ENCODE data around the gene RRP9. TPM values are rescaled to one million over a fixed set of nuclear protein-coding genes. Genes with fewer than 3 reads are reported as not detected.

Gene RRP9
- total RNA-seq, 2 experiments from 2014 or later, result 74.0 to 83.0 TPM

DNA sequence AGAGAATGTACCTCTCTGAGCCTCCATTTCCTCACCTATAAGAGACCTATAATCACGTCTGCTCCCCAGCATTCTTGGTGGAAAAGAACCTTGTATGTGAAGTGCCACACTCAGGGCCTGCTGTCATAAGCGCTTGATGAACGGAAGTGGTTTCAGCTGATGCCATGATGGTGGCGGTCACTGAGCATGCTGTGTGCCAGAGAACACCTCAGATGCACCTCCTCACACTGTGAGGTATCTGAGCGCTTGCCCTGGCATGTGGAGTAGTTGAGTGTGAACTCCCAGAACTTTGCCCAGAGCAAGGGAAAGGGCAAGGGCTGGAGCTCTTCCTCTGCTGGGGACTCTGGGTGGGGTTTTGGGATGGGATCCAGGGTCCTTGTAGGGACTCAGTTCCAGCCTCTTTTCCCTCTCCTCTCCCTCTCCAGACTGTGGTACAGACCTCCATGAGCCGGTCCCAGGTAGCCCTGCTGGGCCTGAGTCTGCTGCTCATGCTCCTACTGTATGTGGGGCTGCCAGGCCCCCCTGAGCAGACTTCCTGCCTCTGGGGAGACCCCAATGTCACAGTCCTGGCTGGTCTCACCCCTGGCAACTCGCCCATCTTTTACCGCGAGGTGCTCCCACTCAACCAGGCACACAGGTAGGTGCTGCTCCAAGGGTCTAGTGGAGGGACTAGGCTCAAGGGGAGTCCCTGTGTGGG lies 35.9 kb upstream of the RRP9 start:
- Mint-ChIP-seq H3K4me3 (no peak overlapping the region), H3K36me3 (peaks cover 1% of the 10 kb centered on the region), H3K27me3 (no peaks in the 10 kb centered on the region), H3K9me3 (no peaks in the 10 kb centered on the region), H3K4me1 (peaks cover 30% of the 10 kb centered on the region), H3K27ac (peak overlapping the region; percentile 64)
- no peak for DNase-seq

DNA sequence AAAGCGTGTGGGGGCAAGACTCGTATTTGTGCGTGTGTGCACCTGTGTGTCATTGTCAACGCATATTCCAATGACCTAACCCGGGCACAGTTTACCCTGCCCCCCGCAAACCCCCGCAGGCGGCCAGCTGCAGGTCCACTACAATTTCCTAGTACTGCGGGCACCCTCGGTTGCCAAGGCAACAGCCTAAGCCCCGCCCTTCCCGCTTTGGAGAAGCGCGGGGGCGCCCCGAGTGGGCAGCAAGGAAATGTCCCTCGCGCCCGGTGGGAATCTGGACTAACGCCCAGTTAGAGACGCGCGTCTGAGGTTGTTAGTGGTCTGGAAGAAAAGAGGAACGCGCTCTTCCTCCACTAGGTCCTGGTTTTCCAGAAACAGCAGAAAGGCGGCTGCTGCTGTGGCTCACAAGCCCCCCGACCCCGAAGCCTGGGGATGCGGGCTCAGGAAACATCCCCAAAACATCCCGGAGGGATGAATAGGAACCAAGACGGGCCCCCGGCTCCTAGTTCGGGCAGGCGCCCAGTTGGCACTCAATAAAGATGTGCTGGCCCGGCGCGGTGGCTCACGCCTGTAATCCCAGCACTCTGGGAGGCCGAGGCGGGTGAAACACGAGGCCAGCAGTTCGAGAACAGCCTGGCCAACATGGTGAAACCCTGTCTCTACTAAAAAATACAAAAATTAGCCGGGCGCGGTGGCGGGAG lies 34.3 kb upstream of the RRP9 start:
- Mint-ChIP-seq H3K27me3 (no peaks in the 10 kb centered on the region), H3K27ac (no peak overlapping the region), H3K36me3 (peaks cover 2% of the 10 kb centered on the region), H3K4me3 (peak overlapping the region; percentile 83), H3K9me3 (no peaks in the 10 kb centered on the region), H3K4me1 (peaks cover 24% of the 10 kb centered on the region)
- DNase-seq, result peak; percentile 48

DNA sequence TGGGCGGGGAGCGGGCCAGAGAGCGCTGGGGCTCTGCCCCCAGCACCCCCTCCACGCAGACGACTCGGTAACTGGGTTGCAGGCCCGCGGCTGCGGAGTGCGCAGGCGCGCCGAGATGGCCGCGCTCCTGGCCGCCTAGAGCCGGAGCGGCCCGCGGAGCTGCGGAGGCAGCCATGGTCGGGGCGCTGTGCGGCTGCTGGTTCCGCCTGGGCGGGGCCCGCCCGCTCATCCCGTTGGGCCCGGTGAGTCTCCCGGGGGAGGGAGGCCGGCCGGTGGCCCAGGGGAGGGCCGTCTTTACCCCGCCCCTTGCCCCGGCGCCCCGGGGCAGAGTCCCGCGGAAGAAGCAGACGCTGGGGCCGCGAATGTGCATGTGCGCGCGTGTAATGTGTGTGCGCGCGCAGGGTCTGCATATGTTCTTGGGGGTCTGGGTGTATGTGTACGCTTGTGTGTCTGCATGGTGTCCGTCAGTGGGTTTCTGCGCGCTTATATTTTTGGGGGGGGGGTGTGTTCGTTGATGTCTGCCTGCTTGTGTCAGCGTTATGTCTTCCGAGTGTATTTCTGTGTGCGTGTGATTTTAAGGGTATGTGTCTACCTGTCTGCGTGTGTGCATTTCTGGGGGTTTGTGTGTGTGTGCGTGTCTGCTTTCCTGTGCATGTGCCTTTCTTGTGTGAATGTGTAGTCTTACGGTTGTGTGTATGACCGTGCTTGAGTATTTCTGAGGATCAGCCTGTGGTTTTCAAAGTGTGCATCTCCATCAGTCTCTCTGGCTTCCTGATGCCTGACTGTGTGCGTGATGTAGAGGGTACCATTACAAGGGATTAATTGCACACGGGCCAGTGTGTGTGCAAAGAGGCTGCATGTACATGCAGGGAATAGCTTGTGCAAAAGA lies 33.5 kb upstream of the RRP9 start, which contains the start of gene ABHD14A:
ABHD14A (plus strand) TSS at position 102 of the 889 bp plus-strand sequence; CDS start at position 174, 72 bp downstream.
- Mint-ChIP-seq H3K4me1 (peaks cover 24% of the 10 kb centered on the region), H3K36me3 (peaks cover 3% of the 10 kb centered on the region), H3K27me3 (no peaks in the 10 kb centered on the region), H3K9me3 (no peaks in the 10 kb centered on the region), H3K4me3 (peak within 1 kb of the TSS; percentile 97), H3K27ac (peak within 1 kb of the TSS; percentile 95)
- peak; percentile 83 for DNase-seq

GRCh38 chr3:51974277-51974962 lies 32.7 kb upstream of the RRP9 start:
- H3K4me1 Mint-ChIP-seq, result peaks cover 24% of the 10 kb centered on the region
- peak; percentile 39 for DNase-seq

DNA sequence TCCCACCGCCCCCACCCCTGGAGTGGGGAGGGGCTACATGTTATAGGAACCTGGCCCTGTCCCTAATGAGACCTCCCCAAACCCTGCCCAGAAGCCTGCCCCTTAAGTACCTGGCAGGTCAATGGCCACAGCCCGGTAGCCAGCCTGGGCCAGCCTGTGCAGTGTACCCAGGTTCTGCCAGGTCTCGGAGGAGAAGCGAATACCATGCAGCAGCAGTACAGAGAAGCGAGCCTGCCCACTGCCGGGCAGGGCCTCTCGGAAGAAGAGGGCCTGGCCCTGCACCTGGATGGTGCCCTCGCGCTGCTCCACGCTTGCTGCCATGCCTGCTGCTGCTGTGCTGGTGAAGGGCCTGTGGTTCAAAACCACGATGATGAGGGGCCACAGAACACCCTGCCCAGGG lies 29.6 kb upstream of the RRP9 start:
- Mint-ChIP-seq H3K9me3 (no peaks in the 10 kb centered on the region), H3K4me3 (no peak overlapping the region), H3K36me3 (peaks cover 3% of the 10 kb centered on the region), H3K27me3 (no peaks in the 10 kb centered on the region), H3K27ac (no peak overlapping the region), H3K4me1 (peaks cover 17% of the 10 kb centered on the region)
- DNase-seq, result no peak

More at GRCh38 chr3:51974277-51974962, 32.7 kb upstream of the RRP9 start:
- Mint-ChIP-seq H3K4me3 (peak overlapping the region; percentile 97), H3K27ac (peak overlapping the region; percentile 95), H3K27me3 (no peaks in the 10 kb centered on the region), H3K9me3 (no peaks in the 10 kb centered on the region), H3K36me3 (peaks cover 3% of the 10 kb centered on the region)

DNA sequence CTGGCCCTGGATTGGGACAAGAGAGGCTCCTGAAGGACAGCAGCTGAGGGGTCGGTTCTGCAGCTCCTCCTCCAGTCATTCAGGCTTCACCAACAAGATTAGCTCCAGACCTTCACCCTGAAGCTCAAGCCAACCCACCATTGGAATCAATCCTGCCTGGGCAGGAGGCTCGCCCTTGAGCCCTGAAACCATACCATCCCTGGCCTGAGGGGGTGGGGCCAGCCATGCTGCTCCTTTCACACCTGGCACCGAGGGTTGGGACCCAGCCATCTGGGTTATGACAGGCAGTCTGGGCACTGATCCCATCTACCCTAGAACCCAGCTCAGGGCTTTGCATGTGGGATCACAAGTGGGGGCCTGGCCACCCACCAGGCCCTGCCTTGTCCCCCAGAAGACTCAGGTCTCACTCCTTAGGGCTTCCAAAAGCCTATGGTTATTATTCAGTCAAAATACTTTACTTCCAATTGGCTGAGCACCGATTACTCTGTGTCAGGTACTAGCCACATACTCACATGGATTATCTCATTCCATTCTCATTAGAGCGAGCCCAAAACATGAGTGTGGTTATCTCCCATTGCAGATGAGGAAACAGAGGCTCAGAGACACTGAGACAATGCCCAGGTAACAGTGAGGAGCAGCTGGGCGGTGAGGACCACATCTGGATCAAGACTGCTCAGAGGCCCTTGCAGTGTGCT lies 29.0 kb upstream of the RRP9 start:
- Mint-ChIP-seq H3K4me3 (no peak overlapping the region), H3K4me1 (peaks cover 17% of the 10 kb centered on the region), H3K9me3 (no peaks in the 10 kb centered on the region), H3K36me3 (peaks cover 3% of the 10 kb centered on the region), H3K27ac (no peak overlapping the region), H3K27me3 (no peaks in the 10 kb centered on the region)
- no peak for DNase-seq

DNA sequence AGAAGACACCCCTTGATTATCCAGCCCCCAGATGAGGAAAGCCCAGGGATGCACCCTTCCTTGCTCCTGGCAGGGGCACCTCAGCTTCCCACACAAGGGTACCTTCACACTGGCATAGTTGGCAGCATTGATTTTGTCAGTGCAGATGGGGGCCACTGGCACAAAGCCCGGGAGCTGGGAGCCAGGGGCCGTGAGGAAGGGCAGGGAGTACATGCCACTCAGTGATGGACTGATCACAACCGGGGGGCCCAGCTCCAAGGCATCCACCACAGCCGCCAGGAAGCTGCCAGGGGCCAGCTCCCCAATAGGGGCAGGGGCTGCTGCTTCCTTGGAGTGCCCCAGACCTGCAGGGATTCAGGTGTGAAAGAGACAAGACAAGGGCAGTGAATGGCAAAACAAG lies 28.1 kb upstream of the RRP9 start:
- Mint-ChIP-seq H3K27me3 (no peaks in the 10 kb centered on the region), H3K36me3 (peaks cover 3% of the 10 kb centered on the region), H3K27ac (no peak overlapping the region), H3K4me1 (peaks cover 13% of the 10 kb centered on the region), H3K4me3 (no peak overlapping the region), H3K9me3 (no peaks in the 10 kb centered on the region)
- DNase-seq, result no peak

- H3K27me3 Mint-ChIP-seq, result no peaks in the 10 kb centered on the region
- no peak for DNase-seq
- H3K4me3 Mint-ChIP-seq, result no peak overlapping the region
- H3K4me1 Mint-ChIP-seq, result peaks cover 9% of the 10 kb centered on the region
- peaks cover 3% of the 10 kb centered on the region for H3K36me3 Mint-ChIP-seq
- no peaks in the 10 kb centered on the region for H3K9me3 Mint-ChIP-seq
- no peak overlapping the region for H3K27ac Mint-ChIP-seq
These were observed 27.4 kb upstream of the RRP9 start for GRCh38 chr3:51968883-51969678.

GRCh38 chr3:51968170-51968775 lies 26.6 kb upstream of the RRP9 start:
- DNase-seq, result no peak
- H3K36me3 Mint-ChIP-seq, result peaks cover 2% of the 10 kb centered on the region
- H3K27ac Mint-ChIP-seq, result peak overlapping the region; percentile 45
- peak overlapping the region; percentile 79 for H3K4me3 Mint-ChIP-seq
- no peaks in the 10 kb centered on the region for H3K27me3 Mint-ChIP-seq
- no peaks in the 10 kb centered on the region for H3K9me3 Mint-ChIP-seq
- peaks cover 7% of the 10 kb centered on the region for H3K4me1 Mint-ChIP-seq

DNA sequence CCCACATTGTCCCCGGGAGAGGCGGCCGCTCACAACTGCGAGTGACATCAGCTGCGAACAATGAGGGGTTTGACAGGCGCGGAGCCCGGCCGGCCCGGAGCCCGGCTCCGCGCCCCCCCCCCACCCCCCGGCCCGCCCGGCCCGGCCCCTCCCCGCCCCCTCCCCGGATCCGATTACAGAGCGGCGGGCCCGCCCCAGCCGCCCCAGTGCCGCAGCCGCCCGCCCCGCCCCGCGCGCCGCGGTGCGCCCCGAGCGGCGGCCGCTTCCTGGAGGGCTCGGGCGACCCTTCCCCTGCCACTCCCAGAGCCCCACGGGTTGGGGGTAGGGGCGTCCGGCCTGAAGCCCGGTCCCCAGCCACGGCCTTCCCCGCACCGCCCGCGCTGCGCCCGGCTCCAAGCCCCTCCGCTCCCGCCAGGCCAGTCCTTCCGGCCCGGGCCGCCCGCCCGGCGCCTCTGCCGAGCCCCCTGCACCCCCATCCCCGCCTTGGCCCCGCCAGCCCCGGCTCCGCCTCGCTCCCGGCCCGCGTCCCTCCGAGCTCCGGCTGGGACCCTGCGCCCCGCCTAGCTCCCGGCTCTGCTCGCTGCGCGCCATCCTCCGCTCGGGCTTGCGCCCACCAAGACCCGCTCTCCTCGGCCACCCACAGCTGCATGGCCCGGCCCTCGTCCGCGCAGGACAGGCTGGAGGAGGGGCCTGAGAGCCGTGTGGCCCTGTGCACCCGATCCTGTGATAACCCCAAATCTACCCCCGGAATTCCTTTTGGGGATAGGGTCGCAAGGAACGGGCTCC lies 25.9 kb upstream of the RRP9 start, which contains the start of gene PCBP4:
PCBP4 (minus strand) TSS at position 71 of the 786 bp plus-strand sequence. CDS start 6,214 bp downstream, outside the sequence.
- peak within 1 kb of the TSS; percentile 45 for H3K27ac Mint-ChIP-seq
- peaks cover 7% of the 10 kb centered on the region for H3K4me1 Mint-ChIP-seq
- peaks cover 2% of the 10 kb centered on the region for H3K36me3 Mint-ChIP-seq
- peak; percentile 29 for DNase-seq
- H3K4me3 Mint-ChIP-seq, result peak within 1 kb of the TSS; percentile 79
- H3K27me3 Mint-ChIP-seq, result no peaks in the 10 kb centered on the region
- no peaks in the 10 kb centered on the region for H3K9me3 Mint-ChIP-seq

DNA sequence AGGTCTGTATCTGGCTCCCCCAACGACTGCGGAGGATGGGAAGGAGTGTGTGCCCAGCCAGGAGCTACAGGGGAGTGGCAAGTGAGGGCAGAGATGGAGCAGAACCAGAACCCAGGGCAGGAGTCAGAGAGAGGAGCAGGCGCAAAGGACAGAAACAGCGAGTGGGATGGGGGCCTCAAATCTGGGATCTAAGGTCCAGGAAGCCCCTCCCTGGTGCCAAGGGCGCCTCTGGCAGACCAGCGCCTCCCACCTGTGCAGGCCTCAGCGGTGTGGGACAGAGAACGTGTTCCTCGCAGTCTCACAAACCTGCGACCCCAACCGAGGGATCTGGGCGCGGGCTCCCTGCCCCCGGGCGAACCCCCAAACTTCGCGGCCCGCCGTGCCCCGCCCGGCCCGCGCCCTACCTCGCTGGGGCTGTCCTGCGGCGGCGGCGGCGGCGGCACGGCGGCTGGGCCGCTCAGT lies 25.2 kb upstream of the RRP9 start:
- Mint-ChIP-seq H3K27ac (no peak overlapping the region), H3K9me3 (no peaks in the 10 kb centered on the region), H3K4me3 (peak overlapping the region; percentile 75), H3K27me3 (no peaks in the 10 kb centered on the region), H3K4me1 (peaks cover 5% of the 10 kb centered on the region), H3K36me3 (peaks cover 2% of the 10 kb centered on the region)
- DNase-seq, result no peak

GRCh38 chr3:51966486-51966885 lies 24.8 kb upstream of the RRP9 start:
- Mint-ChIP-seq H3K27ac (no peak overlapping the region), H3K27me3 (no peaks in the 10 kb centered on the region), H3K4me1 (peaks cover 5% of the 10 kb centered on the region), H3K36me3 (peaks cover 2% of the 10 kb centered on the region), H3K9me3 (no peaks in the 10 kb centered on the region), H3K4me3 (peak overlapping the region; percentile 75)
- no peak for DNase-seq
